Stomach (tissue), 9 donors: ENCODE data around the gene PTH. TPM values are rescaled to one million over a fixed set of nuclear protein-coding genes. Genes with fewer than 3 reads are reported as not detected.

ENCODE experiments used
- DNase-seq, 2 donors: peaks; one replicate each; pipeline versions ENCODE4 v3.0.0 to v3.0.0-alpha.2; 2013 to 2019
- H3K27ac ChIP-seq, 5 donors: fragments of 200-600 bp in 4 of 5; sonication (generic) in 4 of 5; one replicate each; pipeline ENCODE4 v1.5.1; 2013 to 2019; ENCODE audit warnings: mild to moderate bottlenecking in 1 of 5, moderate library complexity in 1 of 5
- H3K27me3 ChIP-seq, 3 donors: fragments of 200-600 bp; sonication (generic); one replicate each; pipeline ENCODE4 v1.5.1; 2017 to 2019; ENCODE audit warnings: mixed run types in 1 of 3
- H3K36me3 ChIP-seq, 4 donors: fragments of 200-600 bp; sonication (generic); 1 replicate in 3 of 4; 2 replicates in 1 of 4; pipeline ENCODE4 v1.5.1; 2016 to 2019
- H3K4me1 ChIP-seq, 4 donors: fragments of 200-600 bp; sonication (generic); one replicate each; pipeline ENCODE4 v1.5.1; 2016 to 2019
- H3K4me3 ChIP-seq, 4 donors: fragments of 200-600 bp; sonication (generic) in 3 of 4; one replicate each; pipeline ENCODE4 v1.5.1; 2016 to 2019; ENCODE audit warnings: mild to moderate bottlenecking in 1 of 4
- H3K9me3 ChIP-seq, 4 donors: fragments of 200-600 bp; sonication (generic); one replicate each; pipeline ENCODE4 v1.5.1; 2016 to 2019
- CTCF ChIP-seq, 7 experiments: fragments of 450-650 bp in 4 of 7; fragments of 200-600 bp in 3 of 7; sonication (generic) in 3 of 7; IDR thresholded peaks; one replicate each; pipeline ENCODE4 v1.5.1; 2016 to 2019; ENCODE audit warnings: antibody characterized with exemption in 7 of 7, control low read depth in 2 of 7, mild to moderate bottlenecking in 1 of 7
- EP300 ChIP-seq: sonication (generic); formaldehyde crosslinking; IDR thresholded peaks from one replicate; pipeline ENCODE4 v1.6.1; 2017; ENCODE audit warnings: antibody characterized with exemption
- POLR2A ChIP-seq, 4 donors: fragments of 450-650 bp; IDR thresholded peaks; one replicate each; pipeline ENCODE4 v1.6.1; 2016; ENCODE audit warnings: antibody characterized with exemption in 4 of 4, control low read depth in 2 of 4, mild to moderate bottlenecking in 1 of 4, moderate library complexity in 1 of 4
- POLR2AphosphoS5 ChIP-seq, 3 donors: sonication (generic); formaldehyde crosslinking; IDR thresholded peaks; one replicate each; pipeline ENCODE4 v1.6.1; 2016; ENCODE audit warnings: antibody characterized with exemption in 3 of 3
- WGBS, 5 donors: extraction: QIAGEN DNeasy Blood & Tissue Kit in 3 of 5; methylation state at CpG; one replicate each; pipeline versions ENCODE4 v1.1.5 to v1.1.7; 2013 to 2018; 5-methylcytosine and 5-hydroxymethylcytosine counted together
- intact Hi-C: fragments of 100-400 bp; cut with DNase I; formaldehyde crosslinking; loops from one replicate; pipeline ENCODE4 v1.15.1; 2023; ENCODE audit warnings: low total_unique reads
- polyA plus RNA-seq, 3 donors: library from polyadenylated mRNA; stranded (reverse); fragments of 200-250 nt; gene quantifications; one replicate each; pipeline ENCODE4 v1.2.3, GENCODE V29; 2013
- total RNA-seq, 5 donors: library from RNA; depleted of rRNA; stranded (reverse); fragments of >200 nt; gene quantifications; one replicate each; pipeline versions ENCODE4 v1.1.0 to v1.2.3, GENCODE V29; 2014 to 2016
- donor health status: healthy with polysubstance abuse.
- donor health status: Bipolar disorder and iron deficiency.
- donor health status: healthy.

Gene PTH
- total and polyA plus RNA-seq, 8 donors: 0.40 to 2.8 TPM; not detected in 6

GRCh38 chr11:13487661-13488030 is 8.2 kb downstream of the PTH start:
- peak in 1 of 2 donors; percentile 13 for DNase-seq
- H3K36me3 ChIP-seq: no peaks in the 10 kb centered on the region
- WGBS, 5 donors: 49 to 66% (median 62%) methylated on average over 5 of the region's 5 CpGs
- no peak for TF ChIP-seq POLR2AphosphoS5 (IDR thresholded peaks at IDR 0.05)
- no peak for TF ChIP-seq POLR2A (IDR thresholded peaks at IDR 0.05)
- TF ChIP-seq CTCF (IDR thresholded peaks at IDR 0.05): peak in 1 of 7 experiments; percentile 14
- TF ChIP-seq EP300: no peak
- no peaks in the 10 kb centered on the region for H3K9me3 ChIP-seq
- no peak overlapping the region for H3K27ac ChIP-seq
- intact Hi-C loops: no loop called here
- H3K4me3 ChIP-seq: no peak overlapping the region
- no peaks in the 10 kb centered on the region for H3K27me3 ChIP-seq
- H3K4me1 ChIP-seq: no peaks in the 10 kb centered on the region

GRCh38 chr11:13486926-13487660 is 8.7 kb downstream of the PTH start:
- Histone ChIP-seq H3K4me3 (peak overlapping the region in 1 of 4 donors; percentile 6), H3K27ac (no peak overlapping the region), H3K9me3 (no peaks in the 10 kb centered on the region), H3K4me1 (no peaks in the 10 kb centered on the region), H3K36me3 (no peaks in the 10 kb centered on the region), H3K27me3 (no peaks in the 10 kb centered on the region)
- no peak for TF ChIP-seq POLR2AphosphoS5 (IDR thresholded peaks at IDR 0.05)
- no peak for TF ChIP-seq EP300
- TF ChIP-seq CTCF (IDR thresholded peaks at IDR 0.05): peak in 1 of 7 experiments; percentile 9
- TF ChIP-seq POLR2A (IDR thresholded peaks at IDR 0.05): no peak
- intact Hi-C loops: no loop called here
- 56 to 74% (median 65%) methylated on average over 17 to 26 of the region's 26 CpGs for WGBS, 5 donors
- peak; percentile 52 to 60 for DNase-seq

- Histone ChIP-seq H3K4me3 (no peak overlapping the region), H3K4me1 (no peaks in the 10 kb centered on the region), H3K27me3 (no peaks in the 10 kb centered on the region), H3K9me3 (no peaks in the 10 kb centered on the region), H3K27ac (no peak overlapping the region), H3K36me3 (no peaks in the 10 kb centered on the region)
- peak; percentile 13 to 30 for DNase-seq
- TF ChIP-seq EP300 (no peak), CTCF (IDR thresholded peaks at IDR 0.05) (no peak), POLR2A (IDR thresholded peaks at IDR 0.05) (no peak), POLR2AphosphoS5 (IDR thresholded peaks at IDR 0.05) (no peak)
- WGBS, 5 donors: 78 to 90% (median 83%) methylated on average over 2 to 9 of the region's 9 CpGs
- intact Hi-C loops: no loop called here
Observed at GRCh38 chr11:13480198-13480597, 15.6 kb downstream of the PTH start.

GRCh38 chr11:13479688-13480087 is 16.1 kb downstream of the PTH start:
- no peak for DNase-seq
- Histone ChIP-seq H3K9me3 (no peaks in the 10 kb centered on the region), H3K4me3 (no peak overlapping the region), H3K27ac (no peak overlapping the region), H3K4me1 (no peaks in the 10 kb centered on the region), H3K36me3 (no peaks in the 10 kb centered on the region), H3K27me3 (no peaks in the 10 kb centered on the region)
- intact Hi-C loops: no loop called here
- 94 to 97% (median 96%) methylated on average over 3 of the region's 3 CpGs for whole genome bisulfite sequencing, 5 donors
- TF ChIP-seq POLR2AphosphoS5 (IDR thresholded peaks at IDR 0.05): no peak

- Histone ChIP-seq H3K27ac (no peak overlapping the region), H3K4me3 (no peak overlapping the region), H3K4me1 (peaks cover 0 to 6% (median 0%) of the 10 kb centered on the region in 4 donors), H3K27me3 (no peaks in the 10 kb centered on the region), H3K36me3 (no peaks in the 10 kb centered on the region), H3K9me3 (no peaks in the 10 kb centered on the region)
- TF ChIP-seq POLR2A (IDR thresholded peaks at IDR 0.05) (no peak), CTCF (IDR thresholded peaks at IDR 0.05) (no peak), POLR2AphosphoS5 (IDR thresholded peaks at IDR 0.05) (no peak), EP300 (no peak)
- intact Hi-C loops: no loop called here
- WGBS, 5 donors: 81 to 85% (median 82%) methylated on average over 3 of the region's 3 CpGs
- DNase-seq: no peak
Observed at GRCh38 chr11:13475091-13475490, 20.7 kb downstream of the PTH start.
